HEK293 (cell line): ENCODE measurements around the gene E2F4.
A peak's percentile ranks its signal among the peaks of the same experiment; 100 is the strongest.

Source experiments
- CTCF ChIA-PET: fragments of 350-600 bp; formaldehyde crosslinking; extraction: SDS; loops from one replicate; lab custom pipeline; 2021; ENCODE audit warnings: antibody characterized with exemption; lab: Yijun Ruan, JAX
- POLR2A ChIA-PET: fragments of 300-600 bp; formaldehyde crosslinking; extraction: SDS; loops from one replicate; lab custom pipeline; 2020; ENCODE audit warnings: antibody characterized with exemption, inconsistent platforms; lab: Yijun Ruan, JAX
- H3K27ac ChIP-seq: fragments of 200-500 bp; sonication (Bioruptor generic); 2 replicates; pipeline ENCODE4 v1.5.1; 2014; ENCODE audit warnings: low read depth, low read length, control low read depth, inconsistent platforms; ENCODE audit errors: extremely low read depth
- H3K36me3 ChIP-seq, 2 experiments: fragments of 200-500 bp in 1 of 2; sonication (Bioruptor generic) in 1 of 2; 1 replicate in 1 of 2; 2 replicates in 1 of 2; pipeline ENCODE4 v1.5.1; 2014 to 2017; ENCODE audit warnings: inconsistent platforms in 2 of 2, low read length in 2 of 2; ENCODE audit not compliant: control insufficient read depth in 2 of 2, insufficient read depth in 1 of 2
- H3K4me1 ChIP-seq: fragments of 200-500 bp; sonication (Bioruptor generic); 2 replicates; pipeline ENCODE4 v1.5.1; 2014; ENCODE audit warnings: mild to moderate bottlenecking, low read length, inconsistent platforms; ENCODE audit not compliant: control insufficient read depth, insufficient read depth
- H3K4me3 ChIP-seq: 2 replicates; pipeline ENCODE4 v1.5.1; 2011; ENCODE audit warnings: low read depth, mild to moderate bottlenecking, control low read depth, low read length, moderate library complexity
- H3K9me3 ChIP-seq: fragments of 200-500 bp; sonication (Bioruptor generic); 2 replicates; pipeline ENCODE4 v1.5.1; 2014; ENCODE audit warnings: low read depth, low read length, inconsistent platforms; ENCODE audit not compliant: control insufficient read depth, insufficient read depth
- GLIS1 ChIP-seq: fragments of 450-650 bp; formaldehyde crosslinking; IDR thresholded peaks from 2 replicates; pipeline ENCODE4 v1.5.1; 2016; ENCODE audit warnings: missing biosample characterization, missing genetic modification characterization
- GLIS2 ChIP-seq: fragments of 450-650 bp; formaldehyde crosslinking; IDR thresholded peaks from 2 replicates; pipeline ENCODE4 v1.5.1; 2016; ENCODE audit warnings: missing biosample characterization, missing genetic modification characterization
- HOXD13 ChIP-seq: sonication (generic); formaldehyde crosslinking; IDR thresholded peaks from 2 replicates; pipeline ENCODE4 v1.8.0; 2022; ENCODE audit warnings: missing genetic modification reagents, borderline replicate concordance
- INSM2 ChIP-seq: fragments of 450-650 bp; formaldehyde crosslinking; IDR thresholded peaks from 2 replicates; pipeline ENCODE4 v1.5.1; 2016; ENCODE audit warnings: missing biosample characterization, missing genetic modification characterization
- PRDM1 ChIP-seq: fragments of 450-650 bp; formaldehyde crosslinking; IDR thresholded peaks from 2 replicates; pipeline ENCODE4; 2016; ENCODE audit warnings: missing biosample characterization, missing genetic modification characterization
- SP2 ChIP-seq: fragments of 450-650 bp; formaldehyde crosslinking; IDR thresholded peaks from 2 replicates; pipeline ENCODE4 v1.5.1; 2016; ENCODE audit warnings: missing biosample characterization, missing genetic modification characterization
- SP7 ChIP-seq: fragments of 450-650 bp; formaldehyde crosslinking; IDR thresholded peaks from 2 replicates; pipeline ENCODE4 v1.5.1; 2016; ENCODE audit warnings: missing biosample characterization, missing genetic modification characterization
- WT1 ChIP-seq: fragments of 450-650 bp; formaldehyde crosslinking; IDR thresholded peaks from 2 replicates; pipeline ENCODE4 v1.5.1; 2016; ENCODE audit warnings: missing biosample characterization, missing genetic modification characterization
- ZBTB17 ChIP-seq: fragments of 450-650 bp; formaldehyde crosslinking; IDR thresholded peaks from 2 replicates; pipeline ENCODE4 v1.5.1; 2016; ENCODE audit warnings: missing biosample characterization, missing genetic modification characterization
- ZBTB26 ChIP-seq: fragments of 450-650 bp; formaldehyde crosslinking; optimal IDR thresholded peaks from 2 replicates; pipeline ENCODE3; 2016; ENCODE audit warnings: missing biosample characterization, mild to moderate bottlenecking, missing genetic modification characterization
- ZBTB48 ChIP-seq: fragments of 450-650 bp; formaldehyde crosslinking; IDR thresholded peaks from 2 replicates; pipeline ENCODE4 v1.5.1; 2016; ENCODE audit warnings: missing biosample characterization, missing genetic modification characterization
- ZIC2 ChIP-seq: fragments of 450-650 bp; formaldehyde crosslinking; IDR thresholded peaks from 2 replicates; pipeline ENCODE4 v1.5.1; 2016; ENCODE audit warnings: missing biosample characterization, missing genetic modification characterization
- ZNF121 ChIP-seq: fragments of 450-650 bp; formaldehyde crosslinking; IDR thresholded peaks from 2 replicates; pipeline ENCODE4 v1.5.1; 2016; ENCODE audit warnings: missing biosample characterization, missing genetic modification characterization
- ZNF146 ChIP-seq: fragments of 450-650 bp; formaldehyde crosslinking; IDR thresholded peaks from 2 replicates; pipeline ENCODE4 v1.5.1; 2016; ENCODE audit warnings: missing biosample characterization, missing genetic modification characterization
- ZNF174 ChIP-seq: fragments of 450-650 bp; formaldehyde crosslinking; IDR thresholded peaks from 2 replicates; pipeline ENCODE4 v1.5.0; 2017; ENCODE audit warnings: missing biosample characterization, mild to moderate bottlenecking, missing genetic modification characterization
- ZNF2 ChIP-seq: fragments of 450-650 bp; formaldehyde crosslinking; IDR thresholded peaks from 2 replicates; pipeline ENCODE4 v1.5.1; 2016; ENCODE audit warnings: missing biosample characterization, missing genetic modification characterization
- ZNF214 ChIP-seq: fragments of 450-650 bp; formaldehyde crosslinking; IDR thresholded peaks from 2 replicates; pipeline ENCODE4 v1.5.1; 2017; ENCODE audit warnings: missing biosample characterization, mild to moderate bottlenecking, missing genetic modification characterization, borderline replicate concordance
- ZNF248 ChIP-seq: fragments of 450-650 bp; formaldehyde crosslinking; IDR thresholded peaks from 2 replicates; pipeline ENCODE4 v1.5.1; 2017; ENCODE audit warnings: missing biosample characterization, missing genetic modification characterization
- ZNF266 ChIP-seq: fragments of 450-650 bp; formaldehyde crosslinking; IDR thresholded peaks from 2 replicates; pipeline ENCODE4 v1.5.1; 2016; ENCODE audit warnings: missing biosample characterization, missing genetic modification characterization, low read depth
- ZNF398 ChIP-seq: fragments of 450-650 bp; formaldehyde crosslinking; IDR thresholded peaks from 2 replicates; pipeline ENCODE4 v1.5.1; 2017; ENCODE audit warnings: missing biosample characterization, missing genetic modification characterization
- ZNF404 ChIP-seq: fragments of 450-650 bp; formaldehyde crosslinking; IDR thresholded peaks from 2 replicates; pipeline ENCODE4 v1.5.1; 2017; ENCODE audit warnings: missing biosample characterization, missing genetic modification characterization
- ZNF560 ChIP-seq: fragments of 450-650 bp; formaldehyde crosslinking; IDR thresholded peaks from 2 replicates; pipeline ENCODE4 v1.5.1; 2017; ENCODE audit warnings: missing biosample characterization, missing genetic modification characterization, borderline replicate concordance
- ZNF639 ChIP-seq: fragments of 450-650 bp; formaldehyde crosslinking; IDR thresholded peaks from 2 replicates; pipeline ENCODE4 v1.5.1; 2016; ENCODE audit warnings: missing biosample characterization, missing genetic modification characterization
- ZNF777 ChIP-seq: fragments of 450-650 bp; formaldehyde crosslinking; IDR thresholded peaks from 2 replicates; pipeline ENCODE4 v1.5.1; 2017; ENCODE audit warnings: missing biosample characterization, missing genetic modification characterization, borderline replicate concordance
- ZNF843 ChIP-seq: fragments of 450-650 bp; formaldehyde crosslinking; IDR thresholded peaks from 2 replicates; pipeline ENCODE4 v1.5.1; 2016; ENCODE audit warnings: missing biosample characterization, missing genetic modification characterization
- ZSCAN5A ChIP-seq: fragments of 450-650 bp; formaldehyde crosslinking; IDR thresholded peaks from 2 replicates; pipeline ENCODE4 v1.5.1; 2016; ENCODE audit warnings: missing biosample characterization, missing genetic modification characterization
- ZXDB ChIP-seq: fragments of 450-650 bp; formaldehyde crosslinking; IDR thresholded peaks from 2 replicates; pipeline ENCODE4 v1.5.1; 2016; ENCODE audit warnings: missing biosample characterization, missing genetic modification characterization

Gene E2F4

GRCh38 chr16:67190041-67190440 is 1.9 kb upstream of the E2F4 start, which contains the start of gene EXOC3L1:
Gene EXOC3L1, minus strand, starts transcription at chr16:67190136. Its CDS starts 460 bp downstream, at chr16:67189676.
- Histone ChIP-seq H3K4me3 (no peak within 1 kb of the TSS), H3K4me1 (peaks cover 7% of the 10 kb centered on the region), H3K36me3 (peaks cover 4 to 23% of the 10 kb centered on the region in 2 experiments; a peak in 2 of 3 replicates), H3K9me3 (no peaks in the 10 kb centered on the region), H3K27ac (no peak within 1 kb of the TSS)
- no peak for TF ChIP-seq ZSCAN5A (tag by site-specific recombination)
- TF ChIP-seq ZXDB = no peak
- no peak for TF ChIP-seq ZNF248 (tag by site-specific recombination)
- TF ChIP-seq INSM2 (tag by site-specific recombination) = no peak
- TF ChIP-seq ZNF639 (tag by site-specific recombination) = no peak
- TF ChIP-seq GLIS2 (tag by site-specific recombination) = no peak
- TF ChIP-seq ZIC2 (tag by site-specific recombination) = no peak
- no peak for TF ChIP-seq ZBTB48 (tag by site-specific recombination)
- no peak for TF ChIP-seq ZNF843 (tag by site-specific recombination)
- no peak for TF ChIP-seq PRDM1 (tag by site-specific recombination)
- TF ChIP-seq ZNF146 (tag by site-specific recombination) = no peak
- no peak for TF ChIP-seq ZNF777 (tag by site-specific recombination)
- TF ChIP-seq ZBTB26 (tag by site-specific recombination) = no peak
- no peak for TF ChIP-seq ZNF560
- no peak for TF ChIP-seq WT1 (tag by site-specific recombination)
- TF ChIP-seq SP2 (tag by site-specific recombination) = no peak
- CTCF ChIA-PET = interaction anchor here (0.7 to 1.2 kb wide), 2 partner anchors 35 to 174 kb away, joined by 5 to 6 read pairs; no protein-coding TSS in a partner anchor
- POLR2A ChIA-PET = interaction anchor here (0.6 kb wide), 1 partner anchor 57 kb away, joined by 4 read pairs; no protein-coding TSS in a partner anchor

- Histone ChIP-seq H3K4me1 (peaks cover 7% of the 10 kb centered on the region), H3K36me3 (peaks cover 7 to 30% of the 10 kb centered on the region in 2 experiments; a peak in 2 of 3 replicates), H3K27ac (no peak overlapping the region), H3K9me3 (no peaks in the 10 kb centered on the region), H3K4me3 (no peak overlapping the region)
- CTCF ChIA-PET = interaction anchor here (0.7 to 1.2 kb wide), 2 partner anchors 35 to 175 kb away, joined by 5 to 6 read pairs; no protein-coding TSS in a partner anchor
- POLR2A ChIA-PET = interaction anchor here (0.6 kb wide), 1 partner anchor 56 kb away, joined by 4 read pairs; no protein-coding TSS in a partner anchor
- TF ChIP-seq ZNF121 (peak; percentile 89), GLIS1 (tag by site-specific recombination) (no peak), ZNF404 (tag by site-specific recombination) (no peak), ZNF174 (tag by site-specific recombination) (no peak), ZNF214 (tag by site-specific recombination) (no peak), ZNF2 (tag by site-specific recombination) (no peak), SP7 (peak; percentile 92), ZNF398 (tag by site-specific recombination) (0 out of 2 replicates have a peak, but pooled peaks have one; percentile 22), ZNF266 (tag by site-specific recombination) (no peak), HOXD13 (CRISPR knock-in tag) (no peak), ZBTB17 (tag by site-specific recombination) (peak; percentile 61)
These were observed 1.2 kb upstream of the E2F4 start for GRCh38 chr16:67190448-67191399.
